Stimulated activated CD4-positive, alpha-beta T cell treated with anti-CD3 and anti-CD28 coated beads, TNF-alpha, amount 100 ng/mL, for 4 hours (primary cell): Measurements from ENCODE around the gene USP47.

Experiments used
- DNase-seq, 3 experiments: peaks; one replicate each; pipeline ENCODE4 v3.0.0-alpha.2; 2020; ENCODE audit warnings: low read depth in 3 of 3

The USP47 gene

GRCh38 chr11:11981840-11982239 lies 140.1 kb downstream of the USP47 start:
- DNase-seq = no peak

- no peak for DNase-seq
Observed at GRCh38 chr11:11982461-11982860, 140.7 kb downstream of the USP47 start.

GRCh38 chr11:11982975-11983374 lies 141.2 kb downstream of the USP47 start:
- no peak for DNase-seq

GRCh38 chr11:11983427-11983826 lies 141.7 kb downstream of the USP47 start:
- DNase-seq = no peak

GRCh38 chr11:11984563-11984962 lies 142.8 kb downstream of the USP47 start:
- no peak for DNase-seq

- DNase-seq = no peak
Observed at GRCh38 chr11:11985016-11985715, 143.4 kb downstream of the USP47 start.

GRCh38 chr11:11985954-11986949 lies 144.5 kb downstream of the USP47 start:
- DNase-seq = no peak

GRCh38 chr11:11987503-11988022 lies 145.8 kb downstream of the USP47 start:
- DNase-seq = no peak

GRCh38 chr11:11988099-11988651 lies 146.4 kb downstream of the USP47 start:
- no peak for DNase-seq

GRCh38 chr11:11988681-11989261 lies 147.0 kb downstream of the USP47 start:
- no peak for DNase-seq

- no peak for DNase-seq
Observed at GRCh38 chr11:11989774-11990744, 148.3 kb downstream of the USP47 start.

- DNase-seq = no peak
Observed at GRCh38 chr11:11992257-11993212, 150.8 kb downstream of the USP47 start.

GRCh38 chr11:11993839-11994238 lies 152.1 kb downstream of the USP47 start:
- no peak for DNase-seq

GRCh38 chr11:11995601-11996000 lies 153.8 kb downstream of the USP47 start:
- DNase-seq = no peak

GRCh38 chr11:11996321-11997048 lies 154.7 kb downstream of the USP47 start:
- no peak for DNase-seq

GRCh38 chr11:11997049-11997322 lies 155.2 kb downstream of the USP47 start:
- DNase-seq = no peak

GRCh38 chr11:11998091-11998781 lies 156.5 kb downstream of the USP47 start:
- no peak for DNase-seq

GRCh38 chr11:12001186-12001585 lies 159.4 kb downstream of the USP47 start:
- no peak for DNase-seq
